ENCODE measurements around the gene TLCD3B.
A peak's percentile ranks its signal among the peaks of the same experiment; 100 is the strongest.

The TLCD3B gene

DNA sequence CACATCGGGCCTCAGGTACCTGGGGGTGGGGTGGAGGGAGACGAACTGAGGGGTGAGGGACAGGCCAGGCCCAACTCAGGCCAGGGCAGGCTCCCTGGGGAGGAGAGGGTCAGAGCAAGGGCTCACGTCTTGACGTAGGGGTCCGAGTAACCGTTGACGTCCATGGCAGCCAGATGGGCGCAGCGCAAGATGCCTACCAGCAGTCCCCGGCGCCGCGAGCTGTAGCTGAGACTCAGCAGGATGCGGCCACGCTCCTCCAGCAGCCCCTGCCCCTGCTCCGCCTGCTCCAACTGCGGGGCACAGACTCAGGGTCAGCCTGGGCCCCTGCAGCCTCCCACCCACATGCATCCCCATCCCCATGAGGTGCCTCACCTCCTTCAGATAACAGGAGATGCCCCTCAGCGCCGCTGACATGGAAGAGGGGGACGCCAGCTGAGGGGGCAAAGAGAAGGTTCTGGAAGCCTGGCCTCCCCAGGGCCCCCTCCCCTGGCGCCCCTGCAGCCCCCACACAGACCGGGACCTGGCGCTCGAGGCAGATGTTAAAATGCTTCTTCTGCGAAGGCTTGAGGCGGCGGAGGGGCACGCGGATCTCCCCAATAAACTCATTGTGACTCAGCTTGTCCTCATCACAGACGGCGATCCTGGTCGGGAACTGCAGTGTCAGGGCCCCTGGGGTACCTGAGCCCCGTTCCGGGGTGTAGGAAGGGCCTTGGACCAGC, 24.3 kb downstream of the TLCD3B start:
- no peak for DNase-seq

DNA sequence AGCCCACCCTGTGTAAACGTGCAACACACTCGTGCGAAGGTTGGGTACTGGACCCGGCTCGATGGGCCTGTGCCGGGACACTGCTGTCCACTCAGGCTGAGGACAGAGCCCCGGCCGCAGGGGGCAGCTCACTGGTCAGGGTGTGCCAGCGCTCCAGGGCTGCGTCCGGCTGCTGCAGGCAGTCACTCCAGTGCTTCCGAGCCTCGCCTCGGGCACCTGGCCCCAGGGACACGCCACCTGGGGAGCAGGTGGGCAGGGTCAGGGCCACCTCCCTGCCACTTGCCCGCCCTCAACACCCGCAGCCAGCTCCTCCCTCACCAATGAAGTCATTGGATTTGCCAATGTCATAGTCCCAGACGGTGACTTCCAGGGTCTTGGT, 25.0 kb downstream of the TLCD3B start:
- DNase-seq = no peak

DNA sequence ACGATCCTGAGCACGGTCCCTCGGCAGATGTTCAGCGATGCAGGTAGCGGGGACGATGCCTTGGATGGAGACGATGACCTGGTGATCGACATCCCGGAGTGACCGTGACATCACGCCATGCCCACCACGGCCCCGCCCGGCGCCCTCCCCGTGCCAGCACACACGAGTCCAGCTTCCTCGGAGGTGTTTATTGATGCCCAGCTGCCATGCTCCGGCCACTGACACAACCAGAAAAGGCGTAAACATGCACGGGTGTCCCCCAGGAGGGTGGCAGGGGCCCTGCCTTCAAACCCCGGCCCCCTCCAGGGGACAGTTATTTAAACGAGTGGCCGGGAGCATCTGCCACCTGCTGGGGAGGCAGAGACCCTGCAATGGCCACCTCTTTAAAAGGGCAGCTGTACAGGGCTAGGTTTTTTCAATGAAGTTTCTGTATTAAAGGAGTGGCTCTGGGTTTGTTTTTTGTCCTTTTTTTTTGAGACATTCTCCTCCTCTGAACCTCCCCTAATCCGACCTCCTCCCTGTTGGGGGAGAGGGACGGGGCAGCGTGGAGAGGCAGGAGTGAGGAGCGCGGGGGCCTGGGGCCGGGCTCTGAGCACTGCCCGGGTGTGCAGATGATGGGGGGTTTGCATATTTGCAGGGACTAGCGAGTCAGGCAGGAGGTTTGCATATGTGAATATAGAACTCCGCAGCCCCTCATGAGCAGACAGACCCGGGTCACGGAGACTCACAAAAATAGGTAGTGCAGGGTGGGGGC, 25.6 kb downstream of the TLCD3B start:
- peak in 8 of 51 donors; percentile 2 to 30 (median 14) for DNase-seq

DNA sequence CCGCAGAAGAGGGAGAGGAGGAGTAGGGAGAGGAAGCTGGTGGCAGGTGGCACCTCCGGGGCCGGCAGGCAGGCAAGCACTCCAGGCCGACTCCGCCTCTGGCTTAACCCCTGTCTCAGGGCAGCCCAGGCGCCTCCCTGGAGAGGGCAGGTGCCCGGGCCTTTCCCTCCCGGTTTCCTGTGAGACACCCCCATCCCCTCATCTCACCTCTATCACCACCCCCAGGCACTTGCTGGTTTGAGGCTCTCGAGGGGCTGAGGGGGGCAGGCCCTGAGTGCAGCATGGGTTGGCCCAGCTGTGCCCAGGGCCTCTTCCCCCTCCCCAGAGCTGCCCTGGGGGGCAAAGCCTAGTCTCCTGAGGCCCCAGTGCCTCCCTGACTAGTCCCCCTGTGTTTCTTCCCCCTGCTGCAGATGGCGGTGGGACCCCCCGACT, 26.2 kb downstream of the TLCD3B start:
- no peak for DNase-seq

DNA sequence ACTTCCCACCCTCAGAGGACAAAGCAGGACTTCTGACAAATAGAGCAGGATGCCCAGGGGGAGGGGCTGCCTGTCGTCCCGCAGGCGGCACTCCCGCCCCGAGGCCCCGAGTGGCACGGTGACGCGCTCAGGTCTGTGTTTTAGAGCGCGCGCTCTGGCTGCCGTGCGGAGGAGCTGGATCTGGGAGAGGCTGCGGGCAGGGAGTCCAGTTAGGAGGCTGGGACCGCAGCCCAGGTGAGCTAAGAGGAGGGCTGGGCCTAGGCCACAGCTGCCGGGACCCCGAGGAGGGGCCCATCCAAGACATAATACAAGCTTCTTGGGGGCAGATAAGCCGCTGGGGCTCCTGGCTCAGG, 26.7 kb downstream of the TLCD3B start:
- no peak for DNase-seq

DNA sequence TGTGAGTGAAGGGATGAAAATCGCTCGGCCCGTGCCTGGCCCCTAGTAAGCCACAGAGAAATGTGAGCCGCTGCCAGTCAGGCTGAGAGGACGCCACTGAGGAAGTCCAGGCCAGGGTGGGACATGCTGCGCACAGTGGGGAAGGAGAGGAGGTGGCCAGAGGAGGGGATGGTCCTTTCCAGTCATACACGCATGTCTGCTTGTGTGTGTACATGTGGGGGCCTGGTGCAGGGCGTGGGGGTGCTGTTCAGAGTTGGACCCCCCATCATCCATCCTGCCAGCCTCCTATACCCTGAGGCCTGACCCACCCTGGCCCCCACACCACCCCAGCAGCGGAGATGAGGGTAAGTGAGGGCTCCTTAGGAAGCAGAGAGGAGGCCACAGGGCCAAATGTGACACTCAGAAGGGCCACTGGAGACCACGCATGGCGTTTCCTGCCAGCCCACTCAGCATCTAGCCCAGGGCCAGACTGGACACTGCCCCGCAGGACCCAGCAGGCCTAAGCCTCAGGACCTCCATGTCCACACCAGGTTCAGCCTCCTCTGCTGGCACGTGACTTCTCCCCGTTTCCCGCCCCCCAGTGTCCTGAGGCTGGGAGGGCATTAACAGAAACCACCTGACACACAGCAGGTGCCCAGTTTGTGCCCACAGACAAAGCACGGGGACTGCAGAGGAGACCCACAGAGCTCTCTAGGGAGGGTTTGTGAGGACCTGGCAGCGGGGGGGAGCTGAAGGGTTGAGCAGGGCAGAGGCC, 27.2 kb downstream of the TLCD3B start:
- DNase-seq = no peak

DNA sequence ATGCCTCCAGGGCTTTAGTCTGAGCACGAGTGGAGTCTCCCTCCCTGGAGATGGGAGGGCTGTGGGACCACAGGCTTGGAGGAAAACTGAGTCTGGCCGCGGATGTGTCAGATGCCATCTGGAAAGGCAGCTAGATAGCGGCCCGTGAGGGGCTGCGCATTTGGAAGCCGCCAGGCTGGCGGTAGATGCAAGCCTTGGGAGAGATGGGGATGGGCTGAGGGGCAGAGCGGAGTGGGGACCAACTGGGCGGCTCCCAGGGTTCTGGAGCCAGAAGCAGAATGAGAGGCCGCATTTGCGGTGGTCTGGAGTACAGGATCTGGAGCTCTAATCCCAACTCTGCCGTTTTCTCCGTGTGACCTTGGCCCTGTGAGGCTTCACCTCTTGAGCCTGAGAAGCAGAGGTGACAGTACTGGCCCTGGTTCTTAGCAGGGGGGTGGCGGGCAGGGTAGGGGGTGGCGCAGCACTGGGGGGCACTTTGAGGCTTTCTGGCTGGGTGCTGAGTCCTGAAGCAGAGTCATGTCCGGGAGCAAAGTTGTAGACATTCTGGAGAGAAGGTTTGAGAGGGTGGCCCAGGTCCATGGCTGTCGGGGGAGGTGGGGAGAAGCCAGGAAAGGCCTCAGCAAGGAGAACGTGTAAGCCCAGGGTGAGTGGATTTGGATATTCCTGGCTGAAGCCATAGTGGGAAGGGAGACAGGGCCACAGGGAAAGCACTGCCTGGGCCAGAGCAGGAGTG, 28.3 kb downstream of the TLCD3B start:
- DNase-seq = no peak

DNA sequence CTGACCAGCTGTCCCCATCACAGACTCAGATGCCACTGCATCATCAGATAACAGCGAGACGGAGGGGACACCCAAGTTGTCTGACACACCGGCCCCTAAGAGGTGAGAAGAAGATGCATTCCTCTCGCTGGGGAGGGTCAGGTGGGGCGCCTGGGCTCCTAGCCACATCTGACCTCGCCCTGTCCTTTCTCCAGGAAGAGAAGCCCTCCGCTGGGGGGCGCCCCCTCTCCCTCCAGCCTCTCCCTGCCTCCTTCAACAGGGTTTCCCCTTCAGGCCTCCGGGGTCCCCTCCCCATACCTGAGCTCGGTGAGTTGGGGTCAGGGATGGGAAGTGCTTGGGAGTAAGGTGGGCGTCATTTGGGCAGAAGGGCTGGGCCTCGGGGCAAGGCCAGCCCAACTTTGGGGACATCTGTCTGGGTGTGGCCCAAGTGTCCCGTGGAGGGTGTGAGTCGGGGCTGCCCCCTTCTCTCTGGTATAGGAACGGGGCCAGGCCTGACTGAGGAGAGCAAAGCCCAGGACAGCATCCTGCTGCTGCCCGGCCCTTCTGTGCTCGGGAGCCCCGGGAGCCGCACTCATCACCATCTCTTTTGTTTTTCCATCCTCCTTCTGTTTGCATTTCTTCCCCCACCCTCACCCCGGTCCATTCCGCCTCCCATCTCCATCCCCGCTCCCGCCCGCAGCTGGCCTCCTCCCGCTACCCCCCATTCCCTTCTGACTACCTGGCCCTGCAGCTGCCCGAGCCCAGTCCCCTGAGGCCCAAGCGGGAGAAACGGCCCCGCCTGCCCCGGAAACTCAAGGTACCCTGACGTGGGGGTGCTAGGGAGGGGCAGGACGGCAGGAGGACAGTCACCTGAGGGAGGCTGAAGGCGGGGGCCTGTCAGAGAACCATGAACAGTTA, 30.1 kb downstream of the TLCD3B start:
- DNase-seq = no peak

DNA sequence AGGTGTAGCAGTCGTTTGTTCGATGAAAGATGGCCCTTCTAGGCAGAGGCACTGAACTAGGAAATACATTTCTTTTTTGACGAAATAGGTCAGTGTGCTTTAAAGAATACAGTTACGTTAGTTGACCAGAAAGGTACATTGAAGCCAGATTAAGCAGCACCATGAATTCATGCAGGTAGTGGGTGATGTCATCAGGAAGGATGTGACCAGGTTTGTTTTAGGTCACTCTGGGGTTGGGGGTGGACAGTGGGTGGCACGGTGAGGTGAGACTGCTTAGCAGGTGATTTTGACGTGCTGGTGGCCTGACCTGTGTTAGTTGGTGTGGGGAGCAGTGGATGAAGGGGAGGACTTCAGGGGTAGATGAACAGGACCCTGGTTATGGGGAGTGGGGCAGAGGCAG, 31.5 kb downstream of the TLCD3B start:
- DNase-seq = no peak

DNA sequence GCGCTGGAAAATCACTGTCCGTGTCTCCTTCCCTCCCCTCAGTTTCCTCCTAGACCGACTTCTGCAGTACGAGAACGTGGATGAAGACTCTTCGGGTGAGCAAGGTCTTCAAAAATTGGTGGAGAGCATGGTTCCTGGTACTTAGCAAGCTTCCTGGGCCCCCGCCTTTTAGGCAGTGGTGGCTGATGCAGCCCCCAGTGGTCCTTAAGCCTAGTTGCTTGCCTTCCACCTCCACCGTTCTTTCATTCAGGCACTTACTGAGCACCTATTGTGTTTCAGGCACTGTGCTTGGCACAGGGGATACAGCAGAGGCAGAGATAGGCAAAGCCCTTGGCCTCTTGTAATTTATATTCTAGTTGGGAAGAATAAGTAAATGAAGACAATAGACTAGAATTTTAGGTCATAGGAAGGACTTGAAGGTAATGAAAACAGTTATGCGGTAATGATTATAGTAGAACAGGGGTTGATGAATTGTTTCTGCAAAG, 34.3 kb downstream of the TLCD3B start:
- DNase-seq = no peak

DNA sequence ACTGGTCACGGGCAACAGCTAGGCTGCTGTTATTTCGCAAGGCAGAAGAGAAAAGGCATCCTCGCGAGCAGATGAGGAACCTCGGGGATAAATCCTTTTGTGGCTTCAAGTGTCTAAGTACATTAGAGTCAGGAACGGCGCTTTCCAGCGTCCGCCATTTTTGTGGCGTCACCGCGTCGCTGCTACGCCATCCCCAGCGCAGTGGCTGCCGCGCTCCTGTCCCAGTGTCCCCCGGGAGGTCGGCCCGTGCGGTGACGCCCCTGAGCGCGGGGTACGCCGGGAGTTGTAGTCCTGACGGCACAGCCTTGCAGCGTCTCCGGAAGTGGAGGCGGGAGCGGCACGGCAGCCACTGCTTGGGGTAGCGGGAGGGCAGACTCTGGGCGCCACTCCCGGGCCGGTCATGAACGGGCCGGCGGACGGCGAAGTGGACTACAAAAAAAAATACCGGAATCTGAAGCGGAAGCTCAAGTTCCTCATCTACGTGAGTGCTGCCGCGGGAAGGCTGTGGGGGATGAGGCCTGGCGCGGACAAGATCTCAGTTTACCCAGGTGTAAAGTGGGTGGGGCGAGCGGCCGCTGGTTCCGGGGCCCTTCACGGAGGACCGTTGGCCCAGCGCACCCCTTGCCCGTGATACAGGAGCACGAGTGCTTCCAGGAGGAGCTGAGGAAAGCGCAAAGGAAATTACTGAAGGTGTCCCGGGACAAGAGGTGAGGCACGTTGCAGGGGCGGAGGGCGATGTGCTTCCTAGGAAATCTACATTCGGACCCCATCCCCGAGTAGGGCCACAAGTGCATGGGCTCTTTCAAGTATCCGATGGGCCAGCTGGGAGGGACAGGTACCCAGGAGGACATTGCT, 34.9 kb downstream of the TLCD3B start, which contains the start of gene INO80E:
TSS of gene INO80E (plus strand) at position 331 of the 855 bp plus-strand sequence. CDS start at position 401, 70 bp downstream.
- DNase-seq = peak; percentile 80 to 100 (median 97)

DNA sequence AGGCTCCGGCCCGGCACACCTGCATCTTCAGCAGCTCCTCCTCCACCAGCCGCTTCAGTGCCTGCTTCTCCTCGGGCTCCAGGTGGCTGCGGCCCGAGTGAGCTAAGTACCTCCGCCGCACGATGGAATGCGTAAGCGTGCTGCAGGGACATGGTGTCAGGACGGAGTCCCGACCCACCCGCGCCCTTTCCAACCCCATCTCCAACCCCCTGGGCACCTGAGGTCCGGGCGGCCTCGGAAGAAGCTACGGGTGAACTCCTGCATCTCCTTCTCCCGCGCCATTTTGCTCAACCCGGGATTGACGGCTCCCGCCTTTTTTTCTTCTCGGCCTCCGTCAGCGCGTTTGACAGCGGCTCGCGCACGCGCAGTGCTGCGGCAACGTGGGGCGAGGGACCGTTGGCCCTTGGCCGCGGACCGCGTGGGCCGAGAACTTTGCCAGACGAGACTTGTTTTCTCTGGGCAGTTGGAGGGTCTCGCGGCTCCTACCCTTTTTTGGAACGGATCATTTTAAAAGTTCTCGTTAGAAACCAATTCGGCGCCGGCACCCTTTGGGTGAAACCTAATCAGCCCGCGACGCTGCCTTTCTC, 35.7 kb downstream of the TLCD3B start, which contains the start of gene HIRIP3:
TSS of gene HIRIP3 (minus strand) at position 294 of the 587 bp plus-strand sequence. CDS start at position 282, 12 bp downstream.
- peak; percentile 60 to 98 (median 78) for DNase-seq

DNA sequence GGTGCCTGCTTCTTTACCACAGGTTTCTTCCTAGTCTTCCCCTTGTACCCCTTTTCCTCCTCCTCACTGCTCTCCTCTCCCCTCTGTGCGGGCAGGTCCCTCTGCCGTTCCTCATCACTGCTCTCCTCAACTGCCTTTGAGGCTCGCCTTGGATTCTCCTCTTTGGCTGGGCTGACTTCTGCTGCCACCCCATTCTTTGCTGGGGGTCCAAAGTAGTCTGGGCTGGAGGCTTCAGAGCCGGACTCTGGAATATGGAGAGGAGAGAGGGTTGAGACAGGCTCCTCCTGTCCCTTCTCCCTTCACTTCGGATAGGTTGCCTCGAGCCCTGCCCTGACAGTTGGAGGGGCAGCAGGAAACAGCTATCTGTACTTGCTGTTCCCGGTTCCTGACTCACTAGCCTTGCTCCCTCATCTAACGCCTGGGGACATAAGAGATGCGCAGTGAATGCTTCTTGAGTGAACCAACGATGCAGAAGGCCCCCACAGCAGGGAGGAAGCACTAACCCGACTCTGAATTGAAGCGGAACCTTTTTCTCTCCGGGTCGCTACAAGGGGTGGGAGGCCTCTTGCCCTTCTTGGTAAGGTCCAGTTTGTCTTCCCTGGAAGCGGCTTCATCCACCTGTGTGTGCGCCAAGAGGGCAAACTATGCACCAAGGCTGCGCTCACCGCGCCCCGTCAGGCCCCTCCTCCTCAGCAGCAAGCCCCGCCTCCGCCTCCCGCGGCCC, 36.3 kb downstream of the TLCD3B start:
- DNase-seq = peak in 13 of 51 donors; percentile 32 to 70 (median 53)

DNA sequence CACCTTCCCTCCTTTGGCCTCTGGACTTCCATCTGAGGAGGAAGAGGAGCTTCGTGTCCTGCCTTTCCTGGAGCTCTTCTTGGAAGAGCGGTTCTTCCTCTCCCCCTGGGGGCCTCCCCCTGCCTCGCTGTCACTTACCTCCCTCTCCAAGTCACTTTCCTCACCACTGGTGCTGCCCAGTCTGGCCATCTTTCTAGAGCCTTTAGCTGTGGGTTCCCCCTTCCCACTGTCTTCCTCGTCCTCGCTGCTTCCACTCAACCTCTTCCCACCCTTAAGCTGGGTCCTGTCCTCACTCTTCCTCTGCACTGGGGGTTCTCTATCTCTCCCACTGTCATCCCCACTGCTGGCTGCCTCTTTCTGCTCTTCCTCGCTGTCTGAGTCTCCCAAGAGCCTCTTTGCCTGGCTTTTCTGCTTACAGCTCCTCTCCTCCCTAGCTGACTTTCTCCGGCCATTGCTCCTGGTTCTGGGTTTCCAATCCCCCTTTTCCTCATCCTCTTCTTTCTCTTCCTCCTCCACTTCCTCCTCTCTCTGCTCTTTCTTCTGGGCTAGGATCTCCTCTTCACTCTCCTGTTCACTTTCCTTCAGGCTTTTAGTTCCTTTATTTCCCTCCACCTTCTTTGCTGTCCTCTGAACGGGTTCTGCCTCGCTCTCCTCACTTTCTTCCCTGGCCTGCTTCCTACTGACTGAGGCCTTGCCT, 37.0 kb downstream of the TLCD3B start:
- DNase-seq = no peak

DNA sequence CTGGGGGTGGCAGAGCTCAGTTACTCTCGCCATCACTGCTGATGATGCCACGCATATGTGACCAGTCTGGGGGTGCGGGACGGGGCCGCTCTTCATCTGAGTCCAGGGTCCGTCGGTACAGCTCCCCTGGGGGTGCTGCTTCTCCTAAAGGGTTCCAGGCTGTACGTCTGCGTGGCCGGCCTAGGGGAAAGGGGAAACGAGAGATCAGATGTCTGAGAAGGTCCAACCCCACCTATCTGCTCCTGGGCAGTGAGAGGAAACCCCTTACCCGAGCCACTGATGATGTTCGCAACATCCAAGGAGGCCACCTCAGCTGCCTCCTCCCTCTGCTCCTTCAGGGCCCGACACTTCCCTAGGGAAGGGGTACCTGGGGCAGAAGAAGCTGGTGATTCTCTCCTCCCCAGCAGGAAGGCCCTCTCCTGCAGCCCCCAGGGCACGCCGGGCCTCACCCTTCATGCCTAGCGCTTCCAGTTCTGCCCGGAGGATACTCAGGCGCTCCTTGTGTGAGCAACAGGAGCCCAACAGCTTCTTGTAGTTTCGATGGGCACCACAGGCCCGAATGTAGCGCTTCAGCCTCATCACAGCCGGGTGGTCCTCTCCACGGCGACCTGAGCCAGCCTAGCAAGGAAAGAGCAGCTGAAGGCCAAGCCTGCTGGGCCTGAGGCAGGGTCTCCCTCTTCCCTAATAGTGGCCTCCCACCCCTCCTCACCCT, 37.7 kb downstream of the TLCD3B start:
- no peak for DNase-seq

DNA sequence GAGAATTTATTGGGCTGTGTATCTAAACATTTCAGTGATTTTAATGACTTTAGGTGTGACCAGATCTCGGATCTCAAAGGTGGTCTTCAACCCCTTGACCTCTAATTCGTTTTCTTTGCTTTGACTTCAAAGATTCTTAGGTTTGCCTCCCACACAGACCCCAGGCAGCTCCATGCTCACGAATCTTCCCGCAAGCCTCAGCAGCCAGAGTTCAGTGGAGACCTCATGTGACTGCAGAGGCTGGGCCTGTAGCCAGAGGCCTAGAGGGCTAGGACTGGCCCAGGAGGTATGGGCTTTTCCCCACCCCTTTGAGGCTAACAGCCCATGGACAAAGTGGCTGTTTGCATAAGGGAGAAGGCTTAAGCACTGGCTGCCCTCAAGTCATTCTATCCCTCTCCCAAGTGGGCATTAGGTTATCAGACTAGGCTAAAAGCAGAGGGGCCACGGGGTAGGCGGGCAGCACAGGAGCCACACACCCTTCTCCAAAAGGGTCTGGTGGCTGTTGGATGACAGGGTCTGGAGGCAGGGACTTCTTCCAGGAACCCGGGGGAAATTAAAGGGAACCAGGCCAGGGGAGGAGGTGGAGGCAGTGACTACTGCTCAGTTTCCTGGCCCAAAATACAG, 38.6 kb downstream of the TLCD3B start:
- DNase-seq = peak in 1 of 51 donors; percentile 6

Data from hypothalamus (tissue), 51 donors.